GM18873 (cell line): Measurements from ENCODE around the gene MRPL41.
A peak's percentile ranks its signal among the peaks of the same experiment; 100 is the strongest.
"Not testable (repeated sequence)": the region's sequence is repeated elsewhere in the genome, so short reads cannot be mapped to it uniquely, and the experiment has no call there.

Source experiments
- ATAC-seq: cut with Tn5 transposase; IDR thresholded peaks from one replicate; pipeline ENCODE4 v1.9.1; 2021; ENCODE audit warnings: mild to moderate bottlenecking, moderate library complexity, moderate number of reproducible peaks; ENCODE audit not compliant: unreplicated experiment, low FRiP score

The MRPL41 gene

DNA sequence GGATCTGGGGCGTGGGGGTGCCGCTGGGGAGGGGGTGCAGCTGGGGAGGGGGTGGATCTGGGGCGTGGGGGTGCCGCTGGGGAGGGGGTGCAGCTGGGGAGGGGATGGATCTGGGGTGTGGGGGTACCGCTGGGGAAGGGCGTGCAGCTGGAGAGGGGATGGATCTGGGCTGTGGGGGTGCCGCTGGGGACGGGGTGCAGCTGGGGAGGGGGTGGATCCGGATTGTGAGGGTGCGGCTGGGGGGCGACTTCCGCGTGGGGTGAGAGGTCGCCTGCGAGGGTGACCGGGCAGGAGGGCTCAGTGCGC, 768 bp upstream of the MRPL41 start:
- ATAC-seq, result not testable (repeated sequence)

DNA sequence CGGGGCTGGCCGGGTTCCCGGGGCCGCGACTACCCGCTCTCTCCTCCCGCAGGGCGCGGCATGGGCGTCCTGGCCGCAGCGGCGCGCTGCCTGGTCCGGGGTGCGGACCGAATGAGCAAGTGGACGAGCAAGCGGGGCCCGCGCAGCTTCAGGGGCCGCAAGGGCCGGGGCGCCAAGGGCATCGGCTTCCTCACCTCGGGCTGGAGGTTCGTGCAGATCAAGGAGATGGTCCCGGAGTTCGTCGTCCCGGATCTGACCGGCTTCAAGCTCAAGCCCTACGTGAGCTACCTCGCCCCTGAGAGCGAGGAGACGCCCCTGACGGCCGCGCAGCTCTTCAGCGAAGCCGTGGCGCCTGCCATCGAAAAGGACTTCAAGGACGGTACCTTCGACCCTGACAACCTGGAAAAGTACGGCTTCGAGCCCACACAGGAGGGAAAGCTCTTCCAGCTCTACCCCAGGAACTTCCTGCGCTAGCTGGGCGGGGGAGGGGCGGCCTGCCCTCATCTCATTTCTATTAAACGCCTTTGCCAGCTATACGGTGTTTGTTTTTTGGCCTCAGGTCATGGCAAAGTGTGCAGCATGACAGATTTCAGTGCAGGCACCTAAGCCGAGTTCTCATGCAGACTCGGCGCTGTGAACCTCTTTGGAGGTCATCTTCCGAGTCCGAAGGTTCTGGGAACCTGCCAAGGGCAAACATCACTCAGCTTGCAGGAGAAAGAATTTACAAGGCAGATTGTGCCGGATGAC, 516 bp downstream of the MRPL41 start:
- ATAC-seq, result no peak

DNA sequence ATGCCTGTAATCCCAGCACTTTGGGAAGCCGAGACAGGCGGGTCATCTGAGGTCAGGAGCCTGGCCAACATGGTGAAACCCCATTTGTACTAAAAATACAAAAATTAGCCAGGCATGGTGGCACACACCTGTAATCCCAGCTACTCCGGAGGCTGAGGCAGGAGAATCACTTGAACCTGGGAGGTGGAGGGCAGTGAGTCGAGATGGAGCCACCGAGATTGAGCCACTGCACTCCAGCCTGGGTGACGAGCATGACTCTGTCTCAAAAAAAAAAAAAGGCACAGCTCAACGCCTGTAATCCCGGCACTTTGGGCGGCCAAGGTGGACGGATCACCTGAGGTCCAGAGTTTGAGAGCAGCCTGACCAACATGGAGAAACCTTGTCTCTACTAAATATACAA, 2.0 kb downstream of the MRPL41 start:
- not testable (repeated sequence) for ATAC-seq

DNA sequence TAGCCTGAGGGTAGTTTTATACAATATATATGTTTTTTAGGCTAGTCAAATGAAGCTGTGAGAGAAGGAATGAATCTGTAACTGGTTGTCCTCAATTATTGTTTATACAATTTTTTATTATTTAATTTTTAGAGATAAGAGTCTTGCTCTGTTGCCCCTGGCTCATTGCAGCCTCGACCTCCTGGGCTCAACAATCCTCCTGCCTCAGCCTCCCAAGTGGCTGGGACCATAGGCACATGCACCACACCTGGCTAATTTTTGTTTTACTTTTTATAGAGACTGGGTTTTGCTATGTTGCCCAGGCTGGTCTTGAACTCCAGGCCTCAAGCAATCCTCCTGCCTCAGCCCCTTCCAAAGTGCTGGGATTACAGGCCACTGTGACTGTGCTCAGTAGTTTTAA, 2.7 kb downstream of the MRPL41 start:
- ATAC-seq, result no peak

DNA sequence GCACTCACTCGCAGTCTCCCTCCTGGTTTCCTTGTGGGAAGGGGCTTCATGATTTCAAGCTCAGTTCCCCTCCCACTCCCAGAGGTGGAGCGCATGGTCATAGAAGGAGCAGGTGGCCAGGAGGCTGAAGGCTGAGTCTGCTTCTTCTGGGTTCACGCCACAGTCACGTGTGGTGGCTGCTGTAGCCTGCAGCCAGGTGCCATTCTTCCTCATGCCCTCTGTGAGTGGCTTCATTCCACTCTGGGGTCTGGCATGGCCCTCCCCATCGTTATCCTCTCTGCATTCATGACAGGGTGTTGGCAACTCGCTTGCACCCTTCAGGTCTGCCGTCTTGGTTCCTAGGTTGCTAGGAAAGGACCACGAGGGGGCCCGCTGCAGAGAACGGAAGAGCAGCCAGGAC, 3.5 kb downstream of the MRPL41 start:
- no peak for ATAC-seq

DNA sequence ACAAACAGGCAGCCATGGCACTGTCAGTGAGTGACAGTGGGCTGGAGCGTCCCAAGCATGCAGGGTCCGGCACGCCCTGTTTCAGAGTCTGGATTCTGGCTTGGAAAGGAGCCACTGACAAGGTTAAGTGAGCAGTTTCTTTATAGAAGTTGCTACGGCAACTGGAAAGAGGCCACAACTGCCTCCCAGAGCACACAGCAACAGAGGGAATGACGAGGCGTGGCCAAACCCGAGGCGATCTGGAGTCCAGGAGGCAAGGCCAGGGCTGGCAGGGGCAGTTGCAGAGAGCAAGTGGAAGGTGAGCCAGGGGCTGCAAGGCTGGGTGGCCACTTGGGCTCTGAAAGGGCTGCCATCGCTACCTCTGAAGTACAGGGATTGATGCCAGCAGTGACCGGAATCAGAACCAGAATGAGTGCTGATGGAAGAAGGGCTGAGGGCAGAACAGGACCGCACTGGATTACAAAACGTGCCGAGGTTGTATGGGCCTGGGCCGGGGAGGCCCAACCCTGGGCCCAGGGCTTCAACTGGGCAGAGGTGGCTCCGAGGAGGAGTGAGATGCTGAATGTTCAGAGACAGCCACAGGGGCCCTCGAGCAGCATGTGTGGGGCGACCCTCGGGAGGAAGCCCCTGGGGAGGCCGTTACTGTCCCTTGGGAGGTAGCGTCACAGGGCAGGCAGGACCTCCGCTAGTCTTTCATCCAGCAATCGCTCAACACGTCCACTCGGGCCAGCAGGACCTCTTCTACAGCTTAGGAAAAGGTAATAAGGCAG, 4.6 kb downstream of the MRPL41 start:
- no peak for ATAC-seq

DNA sequence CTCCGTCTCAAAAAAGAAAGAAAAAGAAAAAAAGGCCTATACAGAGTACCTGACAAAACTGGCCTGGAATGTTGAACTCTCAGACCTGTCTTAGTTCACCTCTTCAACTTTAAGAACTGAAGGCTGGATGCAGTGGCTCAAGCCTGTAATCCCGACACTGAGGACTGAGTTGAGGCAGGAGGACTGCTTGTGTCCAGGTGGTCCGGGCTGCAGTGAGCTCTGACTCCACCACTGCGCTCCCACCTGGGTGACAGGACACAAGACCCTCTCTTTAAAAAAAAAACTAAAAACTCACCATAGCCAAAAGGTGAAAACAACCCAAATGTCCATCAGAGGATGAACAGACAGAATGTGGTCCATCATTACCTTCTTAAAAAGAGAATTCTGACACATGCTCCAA, 6.4 kb downstream of the MRPL41 start:
- no peak for ATAC-seq

DNA sequence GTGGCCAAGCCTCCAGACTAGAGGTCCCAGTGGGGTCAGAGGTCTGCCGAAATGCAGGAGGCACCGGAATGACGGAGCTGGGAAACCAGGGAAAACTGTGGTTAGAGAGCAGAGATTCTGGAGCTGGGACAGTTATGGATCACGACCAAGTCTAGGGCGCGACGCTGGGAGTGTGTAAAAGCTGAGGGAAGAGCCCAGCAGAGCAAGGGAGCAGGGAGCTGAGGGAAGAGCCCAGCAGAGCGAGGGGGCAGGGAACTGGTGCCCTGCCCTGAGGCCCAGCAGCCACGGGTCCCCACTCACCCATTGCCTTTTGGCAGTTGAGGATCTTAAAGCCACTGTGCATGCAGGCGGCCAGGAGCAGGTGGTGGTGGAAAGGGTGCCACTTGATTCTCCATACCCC, 12.5 kb downstream of the MRPL41 start:
- no peak for ATAC-seq

DNA sequence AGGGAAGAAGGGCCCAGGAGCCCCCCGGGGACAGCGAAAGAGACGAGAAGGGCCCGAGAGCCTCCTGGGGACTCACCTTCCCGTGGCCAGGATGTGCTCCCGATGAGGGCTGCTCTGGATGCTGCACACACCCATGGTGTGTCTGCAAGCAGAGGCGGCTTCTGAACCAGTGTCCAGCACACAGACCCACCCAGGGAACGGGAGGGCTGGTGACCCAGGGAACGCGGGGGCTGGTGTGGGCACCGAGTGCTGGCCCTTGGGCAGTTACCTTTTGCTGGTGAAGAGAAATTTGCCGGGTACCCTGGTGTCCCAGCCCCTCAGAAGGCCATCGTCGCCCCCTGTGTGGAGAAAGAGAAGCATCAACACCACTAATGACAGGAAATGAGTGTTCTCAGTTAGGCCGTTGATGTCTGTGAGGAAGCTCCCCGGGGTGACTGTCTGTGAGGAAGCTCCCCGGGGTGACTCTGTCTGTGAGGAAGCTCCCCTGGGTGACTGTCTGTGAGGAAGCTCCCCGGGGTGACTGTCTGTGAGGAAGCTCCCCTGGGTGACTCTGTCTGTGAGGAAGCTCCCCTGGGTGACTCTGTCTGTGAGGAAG, 13.2 kb downstream of the MRPL41 start:
- ATAC-seq, result no peak

DNA sequence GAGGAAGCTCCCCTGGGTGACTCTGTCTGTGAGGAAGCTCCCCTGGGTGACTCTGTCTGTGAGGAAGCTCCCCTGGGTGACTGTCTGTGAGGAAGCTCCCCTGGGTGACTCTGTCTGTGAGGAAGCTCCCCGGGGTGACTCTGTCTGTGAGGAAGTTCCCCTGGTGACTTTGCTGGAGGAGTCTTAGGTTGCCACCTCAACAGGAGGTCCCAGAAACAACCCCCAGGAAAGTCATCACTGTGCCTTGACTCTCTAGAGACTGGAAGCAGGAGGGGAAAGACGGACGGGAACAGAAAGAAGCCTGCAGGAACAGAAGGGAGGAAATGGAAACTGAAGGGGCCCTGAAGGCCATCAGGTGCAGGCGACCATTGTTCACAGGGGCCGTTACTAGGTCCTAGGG, 16.8 kb downstream of the MRPL41 start:
- ATAC-seq, result not testable (repeated sequence)

DNA sequence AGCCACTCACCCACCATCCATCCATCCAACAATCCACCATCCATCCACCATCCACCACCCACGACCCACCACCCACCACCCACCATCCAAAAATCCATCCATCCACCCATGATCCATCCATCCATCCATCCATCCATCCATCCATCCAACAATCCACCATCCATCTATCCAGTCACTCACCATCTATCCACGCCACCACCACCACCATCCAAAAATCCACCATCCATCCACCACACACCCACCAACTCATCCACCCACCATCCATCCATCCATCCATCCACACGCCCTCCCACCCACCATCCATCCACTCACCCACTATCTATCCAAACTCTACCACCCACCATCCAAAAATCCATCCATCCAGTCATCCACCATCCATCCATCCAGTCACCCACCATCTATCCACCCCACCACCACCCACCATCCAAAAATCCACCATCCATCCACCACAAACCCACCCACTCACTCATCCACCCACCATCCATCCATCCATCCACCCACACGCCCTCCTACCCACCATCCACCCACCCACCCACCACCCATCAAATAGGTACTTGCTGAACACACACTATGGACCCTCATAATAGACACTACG, 18.0 kb downstream of the MRPL41 start:
- no peak for ATAC-seq

DNA sequence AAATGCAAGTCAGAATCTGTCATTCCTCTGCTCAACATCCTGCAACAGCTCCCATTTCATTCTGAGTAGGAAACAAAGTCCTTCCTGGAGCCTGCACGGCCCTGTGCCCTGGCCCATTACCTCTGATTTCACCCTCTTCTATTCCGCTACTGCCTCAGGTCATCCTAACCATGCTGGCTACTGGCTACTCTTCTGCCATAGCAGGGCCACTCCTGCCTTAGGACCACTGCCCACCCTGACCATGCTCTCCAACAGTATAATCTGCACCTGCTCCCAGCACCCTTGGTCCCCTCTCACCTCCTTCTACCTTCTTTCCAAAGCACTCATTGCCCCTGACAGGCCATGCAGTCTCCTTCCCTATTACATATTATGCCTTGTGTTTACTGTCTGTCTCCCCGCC, 18.9 kb downstream of the MRPL41 start:
- no peak for ATAC-seq

DNA sequence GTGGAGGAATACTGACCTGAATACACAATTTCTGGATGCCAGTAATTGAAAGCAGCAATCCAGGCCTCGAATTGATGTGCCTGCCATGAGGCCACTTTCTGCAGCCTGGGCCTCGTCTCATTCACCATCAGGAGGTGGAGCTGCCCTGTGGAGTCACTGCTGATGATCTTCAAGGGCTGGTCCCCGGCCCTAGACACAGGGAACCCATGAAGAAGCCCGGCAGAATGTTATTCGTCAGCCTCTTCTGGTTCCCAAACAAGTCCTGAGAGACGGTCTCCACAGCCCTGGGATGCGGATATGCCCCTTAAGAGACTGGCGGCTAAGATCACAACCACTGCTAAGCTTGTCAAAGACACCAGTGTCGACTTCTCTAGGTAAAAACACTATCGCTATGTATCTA, 22.5 kb downstream of the MRPL41 start:
- no peak for ATAC-seq

DNA sequence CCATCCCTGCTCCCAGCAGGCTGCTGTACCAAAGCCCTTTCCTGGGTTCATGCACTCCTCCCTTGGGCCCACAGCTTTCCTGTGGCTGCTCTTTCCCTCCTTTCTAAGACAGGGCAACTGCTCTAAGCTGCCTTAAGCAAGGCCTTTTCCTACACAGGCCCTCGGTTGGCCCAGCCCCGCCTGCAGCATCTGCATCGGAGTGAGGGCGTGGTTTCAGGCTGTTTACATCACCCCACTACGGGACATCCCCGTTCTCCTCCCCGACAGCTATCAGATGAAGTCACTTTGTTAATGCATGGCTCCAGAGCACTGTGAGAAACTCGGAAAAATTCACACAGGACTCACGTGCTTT, 23.7 kb downstream of the MRPL41 start:
- ATAC-seq, result no peak

DNA sequence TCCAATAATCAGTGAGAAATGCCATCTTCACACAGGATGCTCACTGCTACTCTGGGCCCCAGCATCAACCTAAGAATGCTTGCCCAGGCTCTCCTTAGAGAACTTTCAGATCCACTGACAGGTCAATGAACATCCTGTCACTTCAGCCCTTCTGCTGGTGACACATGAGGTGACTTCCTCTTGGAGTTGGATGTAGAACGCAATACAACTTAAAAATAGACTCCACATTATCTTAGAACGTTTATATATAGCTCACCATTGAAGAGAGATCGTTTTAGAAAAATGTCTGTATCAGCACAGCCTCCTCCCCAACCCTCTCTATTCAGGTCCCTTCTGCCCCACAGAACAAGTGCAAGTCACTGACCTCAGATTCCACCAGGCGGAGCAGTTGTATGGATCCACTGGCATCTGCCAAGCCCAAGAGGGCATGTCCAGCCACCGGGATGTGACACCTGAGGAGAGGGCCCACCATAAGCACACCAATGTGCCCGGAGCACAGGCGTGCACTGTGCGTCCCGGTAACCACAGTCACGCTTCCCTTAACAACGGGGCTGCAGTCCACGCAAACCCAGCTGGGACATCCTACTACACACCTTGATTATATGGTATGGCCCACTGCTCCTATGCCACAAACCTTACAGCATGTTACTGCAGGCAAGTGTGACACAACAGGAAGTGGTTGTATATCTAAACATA, 24.2 kb downstream of the MRPL41 start:
- ATAC-seq, result no peak

DNA sequence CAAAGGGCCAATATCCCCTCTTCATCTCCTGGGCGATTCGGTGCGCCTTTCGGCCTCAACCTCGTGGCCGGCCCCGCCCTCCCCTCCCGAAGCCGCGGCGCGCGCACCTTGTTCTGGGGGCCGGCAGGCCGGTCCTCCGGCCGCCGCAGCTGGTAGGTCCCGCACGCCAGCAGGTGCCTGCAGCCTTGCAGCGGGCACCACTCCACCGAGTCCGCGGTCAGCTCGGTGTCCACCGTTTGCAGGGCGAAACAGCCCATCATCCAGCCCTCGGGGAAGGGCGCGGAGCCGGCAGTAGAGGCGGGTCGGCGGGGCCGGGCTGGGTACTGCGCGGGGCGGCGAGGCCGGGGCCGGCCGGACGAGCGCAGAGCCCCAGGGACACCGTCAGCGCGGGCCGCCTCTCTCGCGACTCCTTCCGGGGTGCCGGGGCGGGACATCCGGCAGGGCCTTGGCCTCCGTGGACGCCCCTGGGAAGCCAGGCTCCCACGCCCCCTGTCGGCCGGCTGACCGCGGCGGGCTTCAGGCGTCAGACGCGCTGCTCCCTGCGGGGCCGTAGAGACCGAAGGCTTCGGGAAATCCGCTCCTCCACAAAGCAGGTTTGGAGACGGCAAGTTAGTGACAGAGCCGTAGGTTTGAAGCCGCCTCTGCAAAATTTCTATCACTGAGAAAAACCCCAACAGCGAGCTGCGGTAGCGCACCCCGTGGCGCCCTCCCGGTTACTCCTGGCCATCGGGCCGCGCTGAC, 27.0 kb downstream of the MRPL41 start, which contains the start of gene DPH7:
Gene DPH7 (minus strand): TSS at position 408 of the 741 bp plus-strand sequence. CDS start 148 bp downstream, at position 260.
- peak; percentile 73 for ATAC-seq

DNA sequence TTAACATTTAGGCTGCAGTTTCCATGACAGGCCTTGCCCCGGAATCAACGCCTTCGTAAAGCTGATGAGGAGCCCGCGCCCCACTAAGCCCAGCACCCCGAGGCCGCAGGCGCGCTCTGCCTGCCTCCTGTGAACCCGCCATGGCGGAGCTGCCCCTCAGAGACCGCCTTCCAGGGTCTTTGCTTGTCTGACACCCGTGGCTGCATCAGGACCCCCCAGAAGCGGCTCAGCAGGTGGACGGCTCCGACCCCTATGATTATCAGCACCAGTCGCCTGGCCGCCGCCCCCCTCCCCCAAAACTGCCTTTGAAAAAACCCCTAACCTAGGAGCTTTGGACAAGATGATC, 27.6 kb downstream of the MRPL41 start:
- no peak for ATAC-seq

DNA sequence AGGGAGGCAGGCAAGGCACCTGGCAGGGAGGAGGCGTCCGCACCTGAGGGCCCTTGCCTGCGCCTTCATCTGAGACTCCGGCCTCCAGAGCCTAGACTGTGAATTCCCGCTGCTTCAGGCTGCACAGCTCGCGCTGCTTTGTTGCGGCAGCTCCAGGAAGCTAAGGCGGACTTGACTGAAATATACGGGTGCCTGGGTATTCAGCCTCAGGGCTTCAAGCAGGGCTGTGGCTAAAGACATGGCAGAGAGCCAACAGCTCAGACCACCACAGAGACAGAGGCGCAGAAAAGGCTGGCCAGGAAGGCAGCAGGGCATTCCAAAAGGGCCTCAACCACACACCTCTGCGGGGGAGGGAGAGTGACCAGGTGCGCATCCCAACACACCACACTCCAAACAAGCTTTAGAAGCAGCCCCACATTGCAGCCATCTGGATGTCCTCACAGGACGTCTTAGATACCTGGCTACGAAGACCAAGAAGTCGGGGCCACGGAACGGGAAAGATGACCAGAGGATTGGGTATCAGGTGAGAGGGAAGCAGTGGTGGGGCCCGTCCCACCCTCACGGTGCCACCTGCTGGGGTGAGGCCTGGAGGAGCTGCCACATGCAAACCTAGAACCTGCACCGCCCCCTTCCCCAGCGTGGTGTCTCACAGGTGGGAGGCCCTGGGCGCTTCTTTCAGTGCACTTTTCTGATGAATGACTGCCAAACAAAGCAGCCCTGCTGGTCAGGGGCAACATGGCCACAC, 28.7 kb downstream of the MRPL41 start:
- ATAC-seq, result no peak

DNA sequence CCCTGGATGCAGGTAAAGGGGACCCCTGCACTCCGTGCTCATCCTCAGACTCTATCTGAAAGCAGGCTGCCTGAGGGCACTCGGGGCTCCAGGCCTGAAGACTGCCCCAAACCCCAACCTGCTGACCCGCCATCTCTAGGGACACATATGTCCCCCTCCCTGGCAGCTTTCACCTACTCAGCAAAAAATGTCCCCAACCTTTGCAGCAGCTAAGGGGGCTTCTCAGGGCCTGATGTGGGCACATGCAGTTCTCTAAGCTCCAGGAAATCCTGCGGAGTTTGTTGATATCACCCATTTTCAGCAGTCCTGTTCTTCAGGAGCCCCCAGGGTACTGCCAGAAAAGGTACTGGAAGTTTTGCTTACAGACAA, 29.3 kb downstream of the MRPL41 start:
- ATAC-seq, result no peak
